Lower leg skin (tissue), 3 donors: ENCODE results near the gene SDK1.

Experiments used
- CTCF ChIP-seq, 3 donors: fragments of 450-650 bp; IDR thresholded peaks; one replicate each; pipeline ENCODE4 v1.5.1; 2016; ENCODE audit warnings: antibody characterized with exemption in 3 of 3, mild to moderate bottlenecking in 3 of 3, moderate library complexity in 2 of 3
- POLR2A ChIP-seq, 2 donors: fragments of 450-650 bp; IDR thresholded peaks; one replicate each; pipeline ENCODE4 v1.6.1; 2016 to 2017; ENCODE audit warnings: antibody characterized with exemption in 2 of 2, mild to moderate bottlenecking in 1 of 2, moderate library complexity in 1 of 2

- no peak for TF ChIP-seq POLR2A (IDR thresholded peaks at IDR 0.05)
- TF ChIP-seq CTCF (IDR thresholded peaks at IDR 0.05): no peak
These were observed 985.3 kb downstream of the SDK1 start for GRCh38 chr7:4286351-4286750.
